Progenitor cell of endocrine pancreas (in vitro differentiated cells): ENCODE measurements around the gene EBF3. TPM values are rescaled to one million over a fixed set of nuclear protein-coding genes. Genes with fewer than 3 reads are reported as not detected.

ENCODE experiments used
- DNase-seq: peaks from one replicate; pipeline ENCODE4 v3.0.0; 2021; ENCODE audit warnings: low spot score; ENCODE audit not compliant: unreplicated experiment
- H3K27ac Mint-ChIP-seq: 2 replicates; pipeline ENCODE4 v1.8.0; 2021; ENCODE audit warnings: mild to moderate bottlenecking, moderate library complexity, mixed read lengths
- H3K27me3 Mint-ChIP-seq: 2 replicates; pipeline ENCODE4 v1.8.0; 2021; ENCODE audit warnings: mixed read lengths
- H3K36me3 Mint-ChIP-seq: 2 replicates; pipeline ENCODE4 v1.8.0; 2022; ENCODE audit warnings: mixed read lengths; ENCODE audit not compliant: insufficient read depth
- H3K4me1 Mint-ChIP-seq: 2 replicates; pipeline ENCODE4 v1.8.0; 2021; ENCODE audit warnings: low read depth, mixed read lengths
- H3K4me3 Mint-ChIP-seq: 2 replicates; pipeline ENCODE4 v1.8.0; 2021; ENCODE audit warnings: low read depth, mild to moderate bottlenecking, moderate library complexity, mixed read lengths
- H3K9me3 Mint-ChIP-seq: 2 replicates; pipeline ENCODE4 v1.8.0; 2021; ENCODE audit warnings: low read depth, mixed read lengths
- total RNA-seq: library from RNA; stranded (reverse); gene quantifications from 2 replicates; pipeline ENCODE4 v1.2.1, GENCODE V29; 2021
- TF ChIP-seq, protein P1 (sequence below): fragments of 200-600 bp; sonication (generic); IDR thresholded peaks from one replicate; pipeline ENCODE4 v1.5.0; 2021; ENCODE audit warnings: antibody characterized with exemption, mild to moderate bottlenecking; ENCODE audit not compliant: unreplicated experiment

EBF3 gene
- total RNA-seq, 1 donor from 2014 or later: 0.19 TPM

DNA sequence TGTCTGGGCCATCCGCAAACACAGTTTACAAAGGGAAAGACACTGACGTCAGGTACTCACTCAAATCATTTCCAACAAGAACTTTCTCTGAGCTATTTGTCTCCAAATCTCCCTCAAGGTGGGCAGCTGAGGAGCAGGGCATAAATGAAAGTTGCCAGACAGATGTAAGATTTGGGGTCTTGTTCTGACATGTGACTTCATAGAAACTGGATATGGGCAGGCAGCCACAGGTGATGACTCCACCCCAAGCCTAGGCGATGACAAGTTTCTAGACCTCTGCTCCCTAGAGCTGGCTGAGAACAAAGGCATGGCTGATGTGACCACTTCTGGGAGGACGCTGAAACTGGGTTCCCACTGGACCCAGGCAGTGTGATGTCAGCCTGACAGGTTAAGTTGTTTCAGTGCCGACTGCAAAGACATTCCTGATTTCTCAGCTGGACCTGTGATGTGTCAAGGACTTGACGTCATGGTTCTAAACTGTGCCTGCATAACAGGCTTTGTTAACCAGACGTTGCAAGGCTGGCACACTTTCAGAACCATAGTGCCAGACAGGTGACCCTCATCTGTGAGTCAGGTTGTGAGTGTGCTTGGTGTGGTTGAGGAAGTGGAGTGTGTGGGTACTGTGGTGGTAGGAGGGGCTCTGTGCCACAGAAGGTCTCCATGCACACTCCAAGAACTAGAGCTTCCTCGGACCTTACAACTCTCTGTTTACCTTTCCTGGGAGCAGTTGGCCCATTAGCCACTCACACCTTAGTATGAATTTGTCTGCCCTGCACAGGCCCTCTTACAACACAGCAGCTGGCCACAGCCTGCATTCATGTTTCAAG, 39.9 kb upstream of the EBF3 start:
- H3K4me3 Mint-ChIP-seq: no peak overlapping the region
- H3K9me3 Mint-ChIP-seq: peaks cover 4% of the 10 kb centered on the region
- H3K27me3 Mint-ChIP-seq: peaks cover 50% of the 10 kb centered on the region
- DNase-seq: no peak
- TF ChIP-seq, protein P1, sequence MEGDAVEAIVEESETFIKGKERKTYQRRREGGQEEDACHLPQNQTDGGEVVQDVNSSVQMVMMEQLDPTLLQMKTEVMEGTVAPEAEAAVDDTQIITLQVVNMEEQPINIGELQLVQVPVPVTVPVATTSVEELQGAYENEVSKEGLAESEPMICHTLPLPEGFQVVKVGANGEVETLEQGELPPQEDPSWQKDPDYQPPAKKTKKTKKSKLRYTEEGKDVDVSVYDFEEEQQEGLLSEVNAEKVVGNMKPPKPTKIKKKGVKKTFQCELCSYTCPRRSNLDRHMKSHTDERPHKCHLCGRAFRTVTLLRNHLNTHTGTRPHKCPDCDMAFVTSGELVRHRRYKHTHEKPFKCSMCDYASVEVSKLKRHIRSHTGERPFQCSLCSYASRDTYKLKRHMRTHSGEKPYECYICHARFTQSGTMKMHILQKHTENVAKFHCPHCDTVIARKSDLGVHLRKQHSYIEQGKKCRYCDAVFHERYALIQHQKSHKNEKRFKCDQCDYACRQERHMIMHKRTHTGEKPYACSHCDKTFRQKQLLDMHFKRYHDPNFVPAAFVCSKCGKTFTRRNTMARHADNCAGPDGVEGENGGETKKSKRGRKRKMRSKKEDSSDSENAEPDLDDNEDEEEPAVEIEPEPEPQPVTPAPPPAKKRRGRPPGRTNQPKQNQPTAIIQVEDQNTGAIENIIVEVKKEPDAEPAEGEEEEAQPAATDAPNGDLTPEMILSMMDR: no peak
- no peaks in the 10 kb centered on the region for H3K36me3 Mint-ChIP-seq
- peaks cover 4% of the 10 kb centered on the region for H3K4me1 Mint-ChIP-seq
- H3K27ac Mint-ChIP-seq: no peak overlapping the region

DNA sequence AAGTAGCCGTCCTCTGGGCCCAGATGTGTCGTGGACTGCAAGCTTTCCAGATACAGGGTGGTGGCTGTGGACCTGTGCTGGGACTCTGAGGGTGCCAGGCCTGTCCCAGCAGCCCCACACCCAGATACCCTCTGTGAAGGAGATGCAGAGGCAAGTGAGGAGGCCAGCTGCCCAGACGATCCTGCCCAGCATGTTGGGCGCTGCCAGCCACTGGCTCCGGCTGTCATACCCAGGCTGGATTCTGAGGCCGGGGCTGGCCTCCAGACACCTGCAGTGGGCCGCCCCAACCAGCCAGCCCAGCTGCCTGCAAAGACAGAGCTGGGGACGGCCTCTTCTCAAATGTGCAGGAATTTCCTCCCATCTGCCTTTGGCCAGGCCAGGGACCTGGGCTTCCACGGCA, 39.1 kb upstream of the EBF3 start:
- H3K4me1 Mint-ChIP-seq: peaks cover 4% of the 10 kb centered on the region
- DNase-seq: no peak
- peaks cover 47% of the 10 kb centered on the region for H3K27me3 Mint-ChIP-seq
- TF ChIP-seq, protein P1: no peak
- H3K9me3 Mint-ChIP-seq: peaks cover 6% of the 10 kb centered on the region
- H3K4me3 Mint-ChIP-seq: no peak overlapping the region
- H3K36me3 Mint-ChIP-seq: no peaks in the 10 kb centered on the region
- H3K27ac Mint-ChIP-seq: no peak overlapping the region

DNA sequence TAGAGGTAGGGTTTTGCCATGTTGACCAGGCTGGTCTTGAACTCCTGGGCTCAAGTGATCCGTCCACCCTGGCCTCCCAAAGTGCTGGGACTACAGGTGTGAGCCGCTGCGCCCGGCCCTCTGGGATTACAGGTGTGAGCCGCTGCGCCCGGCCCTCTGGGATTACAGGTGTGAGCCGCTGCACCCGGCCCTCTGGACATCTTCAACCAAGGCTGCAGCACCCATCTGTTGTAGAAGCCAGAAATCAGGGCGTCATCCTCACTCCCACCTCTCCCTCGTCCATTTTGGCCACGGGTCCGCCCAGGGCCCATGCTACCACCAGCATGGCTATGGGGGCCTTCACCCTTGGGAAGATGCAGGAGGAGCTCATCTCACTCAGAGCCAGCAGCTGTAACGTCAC, 38.5 kb upstream of the EBF3 start:
- H3K36me3 Mint-ChIP-seq: no peaks in the 10 kb centered on the region
- no peak for DNase-seq
- H3K4me1 Mint-ChIP-seq: peaks cover 4% of the 10 kb centered on the region
- H3K27me3 Mint-ChIP-seq: peaks cover 47% of the 10 kb centered on the region
- peaks cover 11% of the 10 kb centered on the region for H3K9me3 Mint-ChIP-seq
- H3K4me3 Mint-ChIP-seq: no peak overlapping the region
- no peak overlapping the region for H3K27ac Mint-ChIP-seq
- TF ChIP-seq, protein P1: no peak

DNA sequence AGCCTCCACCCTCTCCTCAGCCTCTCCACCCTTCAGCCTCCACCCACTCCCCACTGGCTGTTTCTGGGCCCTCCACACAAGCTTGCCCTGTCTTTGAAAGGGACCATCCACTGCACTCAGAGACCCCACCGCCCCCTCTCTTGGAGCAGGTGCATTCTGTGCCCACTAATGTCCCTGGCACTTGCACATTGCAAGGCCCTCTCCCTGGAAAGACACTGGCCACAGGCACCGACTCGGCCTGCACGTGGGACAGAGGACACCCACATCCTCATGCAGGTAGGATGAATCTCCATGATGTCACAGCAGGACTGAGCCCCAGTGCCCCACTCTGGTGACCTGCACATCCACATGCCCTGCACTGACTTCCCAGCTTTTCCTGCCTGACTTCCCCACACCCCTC, 36.8 kb upstream of the EBF3 start:
- DNase-seq: no peak
- peaks cover 13% of the 10 kb centered on the region for H3K9me3 Mint-ChIP-seq
- H3K4me1 Mint-ChIP-seq: peaks cover 4% of the 10 kb centered on the region
- H3K27ac Mint-ChIP-seq: no peak overlapping the region
- H3K36me3 Mint-ChIP-seq: no peaks in the 10 kb centered on the region
- no peak overlapping the region for H3K4me3 Mint-ChIP-seq
- peaks cover 39% of the 10 kb centered on the region for H3K27me3 Mint-ChIP-seq
- TF ChIP-seq, protein P1: no peak

DNA sequence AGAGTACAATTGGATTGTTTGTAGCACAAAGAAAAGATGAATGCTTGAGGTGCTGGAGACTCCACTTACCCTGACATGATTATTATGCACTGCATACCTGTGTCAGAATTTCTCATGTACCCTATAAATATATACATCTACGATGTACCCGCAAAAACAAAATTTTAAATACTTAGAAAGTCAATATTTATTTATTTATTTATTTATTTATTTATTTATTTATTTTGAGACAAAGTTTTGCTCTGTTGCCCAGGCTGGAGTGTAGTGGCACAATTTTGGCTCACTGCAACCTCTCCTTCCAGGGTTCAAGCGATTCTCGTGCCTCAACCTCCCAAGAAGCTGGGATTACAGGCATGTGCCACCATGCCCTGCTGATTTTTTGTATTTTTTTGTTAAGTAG, 35.1 kb upstream of the EBF3 start:
- Mint-ChIP-seq H3K9me3 (peaks cover 15% of the 10 kb centered on the region), H3K4me1 (no peaks in the 10 kb centered on the region), H3K27me3 (peaks cover 38% of the 10 kb centered on the region), H3K36me3 (no peaks in the 10 kb centered on the region), H3K27ac (no peak overlapping the region), H3K4me3 (no peak overlapping the region)
- DNase-seq: no peak
- TF ChIP-seq, protein P1: no peak
